CD4-positive, alpha-beta T cell treated with Interferon alpha-2 for 1 hour (primary cell): ENCODE results near the gene IFNA2.
"Not testable (repeated sequence)": the region's sequence is repeated elsewhere in the genome, so short reads cannot be mapped to it uniquely, and the experiment has no call there.

Source experiments
- DNase-seq, 2 donors: peaks; one replicate each; pipeline ENCODE4 v3.0.0-alpha.2; 2020 to 2022

IFNA2 gene

GRCh38 chr9:21385131-21385670 is at the start of gene IFNA2:
TSS of gene IFNA2 (minus strand) at chr9:21385398. CDS start at chr9:21385329, 69 bp downstream.
- DNase-seq: no peak

- not testable (repeated sequence) for DNase-seq
Observed at GRCh38 chr9:21435015-21435383, 49.8 kb upstream of the IFNA2 start.

DNA sequence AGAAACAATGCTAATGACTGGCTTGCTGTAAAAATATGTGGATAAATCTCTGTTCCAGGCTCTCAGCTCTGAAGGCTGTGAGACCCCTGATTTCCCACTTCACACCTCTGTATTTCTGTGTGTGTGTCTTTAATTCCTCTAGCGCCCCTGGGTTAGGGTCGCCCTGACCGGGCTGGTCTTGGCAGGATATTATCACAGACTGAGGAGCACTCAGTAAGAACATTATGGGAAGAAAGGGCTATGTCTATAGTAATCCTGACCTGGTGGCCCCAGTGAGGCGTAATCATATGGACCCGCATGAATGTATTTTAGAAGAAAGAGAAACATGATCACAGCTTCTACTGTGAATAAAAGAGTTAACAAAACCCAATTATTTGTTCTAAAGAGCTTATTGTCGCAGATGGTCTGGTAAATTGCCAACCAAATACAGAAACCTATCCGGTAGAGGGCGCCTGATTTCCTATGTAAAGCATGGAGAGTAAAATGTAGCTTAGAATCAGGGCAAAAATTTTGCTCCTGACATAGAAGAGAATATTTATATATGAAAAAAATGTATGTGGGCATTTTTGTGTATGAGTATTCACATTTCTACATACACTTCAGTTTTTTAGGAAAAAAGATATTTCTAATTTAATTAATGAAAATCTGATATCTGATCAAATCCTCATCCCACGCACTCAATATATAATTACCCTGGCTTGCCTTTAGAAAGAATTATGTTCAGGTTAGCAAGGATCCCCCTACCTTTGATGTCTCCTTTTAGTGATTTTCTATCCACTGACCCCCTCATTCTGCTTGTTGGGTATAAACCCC is 49.2 kb upstream of the IFNA2 start:
- peak; percentile 30 to 64 for DNase-seq

- no peak for DNase-seq
Observed at GRCh38 chr9:21432672-21433425, 47.7 kb upstream of the IFNA2 start.

- DNase-seq: no peak
Observed at GRCh38 chr9:21429191-21429590, 44.0 kb upstream of the IFNA2 start.

DNA sequence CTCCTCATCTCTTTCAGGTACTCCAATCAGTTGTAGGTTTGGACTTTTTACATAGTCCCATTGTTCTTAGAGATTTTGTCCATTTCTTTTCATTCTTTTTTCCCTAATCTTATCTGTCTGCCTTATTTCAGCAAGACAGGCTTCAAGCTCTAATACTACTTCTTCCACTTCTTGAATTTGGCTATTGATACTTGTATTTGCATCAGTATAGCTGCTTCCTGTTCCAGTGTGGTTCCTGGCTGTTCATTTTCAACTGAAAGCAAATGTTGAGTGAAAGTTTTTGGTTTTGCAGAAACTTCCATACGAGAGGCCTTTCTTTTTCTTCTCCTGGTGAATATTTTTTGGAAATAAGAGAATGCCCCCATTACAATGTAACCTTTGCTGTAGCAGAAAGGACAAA is 43.0 kb upstream of the IFNA2 start:
- no peak for DNase-seq

GRCh38 chr9:21415493-21416267 is 30.5 kb upstream of the IFNA2 start:
- DNase-seq: no peak

GRCh38 chr9:21414220-21414940 is 29.2 kb upstream of the IFNA2 start:
- DNase-seq: no peak

GRCh38 chr9:21413624-21414023 is 28.4 kb upstream of the IFNA2 start:
- DNase-seq: no peak

- DNase-seq: no peak
Observed at GRCh38 chr9:21413151-21413550, 28.0 kb upstream of the IFNA2 start.

- no peak for DNase-seq
Observed at GRCh38 chr9:21412107-21412506, 26.9 kb upstream of the IFNA2 start.

DNA sequence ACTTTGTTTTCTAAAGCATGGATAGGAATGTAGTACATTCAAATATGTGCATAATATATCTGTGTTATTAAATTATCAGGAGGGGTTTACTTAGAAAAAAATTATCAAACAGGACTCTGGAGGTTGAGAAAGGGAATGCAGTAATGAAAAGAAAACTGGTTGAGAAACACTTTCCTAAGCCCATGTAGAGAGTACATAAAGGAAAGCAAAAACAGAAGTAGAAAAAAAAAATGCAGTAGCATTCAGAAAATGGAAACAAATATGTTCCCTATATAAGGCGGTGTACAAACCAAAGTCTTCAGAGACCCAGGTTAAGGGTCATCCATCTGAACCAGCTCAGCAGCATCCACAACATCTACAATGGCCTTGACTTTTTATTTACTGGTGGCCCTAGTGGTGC is 23.6 kb upstream of the IFNA2 start, which contains the start of gene IFNA8:
Gene IFNA8, plus strand, starts transcription at position 301 of the 400 bp plus-strand sequence. Its CDS starts 60 bp downstream, at position 361.
- no peak for DNase-seq

GRCh38 chr9:21404146-21404545 is 18.9 kb upstream of the IFNA2 start:
- no peak for DNase-seq

GRCh38 chr9:21402386-21403251 is 17.4 kb upstream of the IFNA2 start:
- no peak for DNase-seq

DNA sequence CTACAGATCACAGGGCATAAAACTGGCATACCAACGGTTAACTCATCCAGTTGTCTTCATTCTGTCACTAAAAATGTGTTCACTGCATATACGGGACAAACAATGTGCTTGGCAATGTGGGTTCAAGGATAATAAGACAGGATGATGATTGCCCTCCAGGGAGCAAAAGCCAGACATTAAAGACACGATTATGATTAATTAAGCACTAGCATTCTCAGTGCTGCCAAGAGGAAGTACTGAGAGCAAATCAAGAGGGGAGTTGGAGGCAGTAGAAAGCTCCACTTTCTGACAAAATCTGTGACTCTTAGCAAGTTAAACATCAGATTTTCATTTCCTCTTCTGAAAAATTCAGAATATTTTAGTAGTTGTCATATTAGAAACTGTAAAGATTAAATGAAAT is 14.8 kb upstream of the IFNA2 start:
- no peak for DNase-seq

GRCh38 chr9:21398955-21399489 is 13.8 kb upstream of the IFNA2 start:
- no peak for DNase-seq

GRCh38 chr9:21395778-21396717 is 10.8 kb upstream of the IFNA2 start:
- DNase-seq: peak; percentile 39 to 60

DNA sequence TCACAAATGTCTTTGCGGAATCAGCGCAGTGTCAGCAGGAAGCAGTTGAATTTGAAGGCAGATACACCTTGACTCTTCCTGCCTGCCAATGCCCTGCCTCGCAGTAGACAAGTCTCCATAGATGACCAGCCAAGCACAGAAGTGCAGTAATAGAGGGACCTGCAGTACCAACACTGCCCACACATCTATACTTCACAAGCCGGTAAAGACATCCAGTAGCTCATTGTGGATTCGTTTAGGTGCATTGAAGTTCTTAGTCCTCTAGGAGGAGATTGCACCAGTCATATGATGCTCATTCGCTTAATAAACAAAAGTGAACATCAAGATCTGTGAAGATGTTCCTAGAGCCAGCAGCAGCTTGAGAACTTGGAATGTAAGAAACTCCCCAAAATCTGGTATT is 7.1 kb upstream of the IFNA2 start:
- DNase-seq: peak in 1 of 2 donors; percentile 18

DNA sequence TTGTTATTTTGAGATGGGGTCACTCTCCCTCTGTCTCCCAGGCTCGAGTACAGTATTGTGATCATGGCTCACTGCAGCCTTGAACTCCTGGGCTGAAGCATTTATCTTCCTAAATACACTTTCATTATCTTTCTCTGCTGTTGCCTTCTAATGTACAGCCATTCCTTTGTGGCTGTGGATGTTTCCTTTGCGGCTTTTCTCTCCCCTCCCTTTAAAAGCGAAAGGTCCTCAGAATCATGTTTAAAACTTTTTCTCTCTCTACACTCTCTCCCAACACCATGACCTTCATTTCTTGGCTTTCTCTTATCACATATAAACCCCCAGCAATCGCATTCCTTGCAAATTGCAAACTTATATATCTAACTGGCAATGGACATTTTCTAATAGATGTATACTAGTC is 1.6 kb downstream of the IFNA2 start:
- DNase-seq: no peak
